ENCODE measurements around the gene ROR1.

Gene ROR1

DNA sequence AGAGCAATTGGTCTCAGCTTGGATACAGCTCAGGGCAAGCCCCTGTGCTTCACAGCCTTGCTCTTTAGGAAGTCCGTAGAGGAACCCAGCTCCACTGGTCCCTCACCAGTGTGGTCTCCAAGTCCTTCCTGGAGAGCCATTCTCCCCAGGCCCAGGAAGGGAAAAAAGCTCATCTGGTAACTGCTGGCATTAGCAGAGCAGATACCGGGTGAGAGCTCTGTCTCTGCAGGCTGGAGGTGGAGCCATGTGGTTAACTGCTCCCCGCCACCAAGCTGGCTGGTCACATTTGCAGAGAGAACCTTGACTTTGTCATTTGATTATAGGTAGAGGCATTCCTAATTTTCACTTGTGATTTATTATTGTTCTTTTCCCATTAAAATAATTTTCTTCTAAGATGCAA is 169.6 kb downstream of the ROR1 start:
- DNase-seq, result no peak

DNA sequence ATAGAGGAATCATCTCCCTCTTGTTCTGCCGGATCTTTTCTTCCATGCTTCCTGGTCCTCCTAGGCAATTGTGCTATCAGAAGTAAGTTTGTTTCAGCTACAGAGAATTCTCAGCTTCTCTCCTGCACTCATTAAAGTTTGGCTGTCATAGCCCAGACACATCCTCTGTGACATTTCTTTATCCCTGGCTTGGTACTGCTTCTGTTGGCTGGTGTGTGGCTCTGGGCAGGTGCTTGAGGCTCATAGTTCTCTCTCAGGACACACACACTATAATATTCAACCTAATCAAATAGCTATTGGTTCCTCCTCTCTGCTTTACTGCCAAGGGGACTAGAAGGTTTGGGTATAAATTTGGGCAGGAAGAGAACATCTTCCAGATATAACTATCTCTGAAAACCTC is 172.1 kb downstream of the ROR1 start:
- DNase-seq, result no peak

DNA sequence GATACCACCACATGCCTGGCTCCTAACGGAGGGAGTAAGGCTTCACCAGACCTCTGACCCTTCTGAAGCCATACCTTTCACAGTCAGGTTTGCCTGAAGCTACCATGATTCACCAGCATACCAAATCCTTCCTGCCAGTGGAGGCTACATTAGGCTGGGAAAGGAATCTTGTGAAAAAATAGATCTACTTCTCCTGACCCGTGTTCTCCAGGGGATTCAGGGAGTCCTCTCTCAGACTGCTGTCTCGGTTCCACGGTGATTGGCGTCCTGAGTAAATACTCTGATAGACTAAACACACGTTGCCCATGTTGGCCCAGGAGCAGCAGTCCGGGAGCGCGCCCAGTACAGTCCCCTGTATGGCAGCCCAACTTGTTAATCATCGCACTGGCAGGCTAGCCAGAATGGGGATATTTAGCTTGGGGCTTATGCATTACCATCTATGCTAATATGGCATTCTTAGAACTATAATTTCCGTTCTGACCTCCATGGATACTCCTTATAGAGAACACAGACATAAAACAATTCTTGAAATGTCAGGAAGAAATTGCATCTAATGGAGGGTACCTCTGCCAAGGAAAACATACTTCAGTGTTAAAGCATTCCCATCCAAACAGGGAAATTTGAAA is 173.2 kb downstream of the ROR1 start:
- DNase-seq, result no peak

DNA sequence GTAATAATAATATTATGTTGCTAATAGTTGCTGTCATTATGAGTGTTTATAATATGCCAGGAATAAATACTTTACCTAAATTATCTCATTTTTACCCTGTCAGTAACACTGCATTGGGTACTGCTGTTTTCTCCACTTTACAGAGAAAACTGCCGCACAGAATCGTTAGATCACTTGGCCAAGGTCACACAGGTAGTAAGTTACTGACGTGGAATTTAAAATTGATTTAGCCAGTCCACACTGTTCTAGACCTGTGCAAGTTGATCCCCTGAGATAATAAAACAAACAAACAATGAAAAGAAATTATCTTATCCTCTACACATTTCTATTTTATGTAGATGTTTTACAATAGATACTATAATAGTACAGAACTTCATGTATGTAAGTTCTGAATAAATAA is 174.1 kb downstream of the ROR1 start:
- no peak for DNase-seq

DNA sequence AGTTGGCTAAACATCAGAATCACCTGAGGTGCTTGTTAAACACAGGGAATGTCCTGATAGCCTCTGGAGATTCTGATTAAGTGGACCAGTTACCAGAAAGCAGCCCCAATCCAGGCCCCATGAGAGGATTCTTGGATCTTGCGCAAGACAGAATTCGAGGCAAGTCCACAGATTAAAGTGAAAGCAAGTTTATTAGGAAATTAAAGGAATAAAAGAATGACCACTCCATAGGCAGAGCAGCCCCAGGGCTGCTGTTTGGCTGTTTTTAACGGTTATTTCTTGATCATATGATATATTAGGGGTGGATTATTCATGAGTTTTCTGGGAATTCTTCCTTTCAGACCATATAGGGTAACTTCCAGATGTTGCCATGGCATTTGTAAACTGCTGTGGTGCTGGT is 176.2 kb downstream of the ROR1 start:
- DNase-seq, result no peak

DNA sequence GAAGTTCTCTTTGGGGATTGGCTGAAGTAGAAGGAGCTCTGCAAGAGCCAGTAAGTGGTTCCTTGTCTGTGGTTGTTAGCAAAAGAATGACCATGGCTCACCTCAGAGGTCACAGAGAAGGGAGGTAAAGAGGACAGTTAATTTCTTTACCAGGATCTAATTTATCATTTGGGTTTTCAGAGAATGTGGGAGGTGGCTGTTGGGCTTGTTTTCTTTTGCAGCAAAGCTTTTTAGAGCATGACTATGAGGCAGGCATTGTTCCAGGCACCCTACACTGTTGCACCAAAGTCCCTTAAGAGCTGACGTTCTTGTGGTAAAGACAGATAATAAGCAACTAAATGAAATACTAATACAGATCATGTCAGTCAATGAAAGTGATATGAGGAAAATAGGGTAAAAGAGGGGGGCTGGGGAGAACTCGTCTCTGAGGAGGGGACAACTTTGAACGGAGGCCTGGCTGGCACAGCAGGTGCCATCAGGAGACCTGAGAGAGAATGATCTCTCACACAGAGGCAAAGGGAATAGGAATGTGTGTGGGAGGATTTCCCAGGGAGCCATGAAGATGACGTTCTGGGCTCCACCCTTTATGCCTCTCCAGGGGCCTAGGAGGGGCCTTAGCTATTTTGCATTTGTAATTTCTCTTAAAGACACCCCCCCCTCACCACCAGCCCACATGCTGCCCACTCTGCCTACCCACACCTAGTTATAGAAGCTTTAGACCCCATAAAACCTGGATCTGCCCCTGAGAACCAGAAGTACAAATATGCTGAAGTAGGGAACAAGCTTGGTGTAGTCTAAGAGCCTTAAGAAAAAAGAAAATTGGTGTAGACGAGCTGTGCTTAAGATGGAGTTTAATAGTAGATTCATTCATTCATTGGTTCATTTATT is 177.5 kb downstream of the ROR1 start:
- DNase-seq, result no peak

DNA sequence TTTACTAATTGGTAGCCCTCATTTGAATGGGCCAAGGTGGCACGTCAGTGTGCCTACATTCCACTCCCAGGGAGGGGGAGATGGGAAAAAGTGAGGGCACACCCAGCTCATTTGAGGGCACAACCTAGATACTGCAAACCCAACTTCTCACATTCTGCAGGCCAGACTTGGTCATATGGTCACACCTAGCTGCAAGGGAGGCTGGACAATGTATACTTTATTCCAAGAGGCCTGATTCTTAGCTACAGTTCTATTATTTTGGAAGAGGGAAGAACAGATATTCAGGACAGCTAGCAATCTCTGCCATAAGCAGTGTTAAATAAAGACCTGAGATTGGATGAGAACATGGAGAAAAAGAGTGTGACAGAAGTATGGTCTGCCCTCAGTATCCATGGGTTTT is 180.4 kb downstream of the ROR1 start:
- no peak for DNase-seq

DNA sequence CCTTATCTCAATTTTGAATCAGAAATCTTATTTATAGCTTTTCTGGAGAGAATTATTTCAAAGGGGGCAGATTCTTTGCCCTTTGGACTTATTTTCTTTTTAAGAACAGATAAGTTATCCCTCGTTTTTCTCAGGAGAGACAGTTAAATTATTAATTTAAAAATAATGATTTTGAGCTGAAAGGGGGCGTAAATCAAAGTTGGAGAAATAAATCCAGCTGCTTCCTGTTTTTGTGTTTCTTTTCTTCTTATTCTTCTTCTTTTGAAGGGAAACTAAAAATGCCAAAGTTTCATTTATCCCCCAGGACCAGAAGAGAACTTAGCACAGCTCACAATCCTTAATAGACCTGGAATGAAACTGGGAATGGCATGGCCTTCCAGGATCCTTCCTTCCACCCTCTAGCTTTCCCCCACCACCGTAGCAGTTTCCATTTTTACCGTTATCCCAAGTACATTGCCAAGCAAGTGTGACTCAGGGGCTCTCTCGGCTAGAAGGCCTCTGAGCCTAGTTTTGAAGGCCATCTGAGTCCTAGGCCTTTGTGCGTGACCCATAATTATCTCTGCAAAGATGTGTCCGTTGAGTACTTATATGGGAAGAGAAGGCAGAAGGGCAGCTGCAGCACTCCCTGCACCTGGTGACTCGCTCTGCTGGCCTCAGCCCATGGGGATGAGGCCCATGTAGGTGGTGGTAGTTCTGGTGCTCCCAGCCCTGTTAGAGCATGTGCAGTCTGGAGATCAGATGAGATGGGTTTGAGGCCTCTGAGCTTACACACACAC is 181.7 kb downstream of the ROR1 start:
- DNase-seq, result no peak

DNA sequence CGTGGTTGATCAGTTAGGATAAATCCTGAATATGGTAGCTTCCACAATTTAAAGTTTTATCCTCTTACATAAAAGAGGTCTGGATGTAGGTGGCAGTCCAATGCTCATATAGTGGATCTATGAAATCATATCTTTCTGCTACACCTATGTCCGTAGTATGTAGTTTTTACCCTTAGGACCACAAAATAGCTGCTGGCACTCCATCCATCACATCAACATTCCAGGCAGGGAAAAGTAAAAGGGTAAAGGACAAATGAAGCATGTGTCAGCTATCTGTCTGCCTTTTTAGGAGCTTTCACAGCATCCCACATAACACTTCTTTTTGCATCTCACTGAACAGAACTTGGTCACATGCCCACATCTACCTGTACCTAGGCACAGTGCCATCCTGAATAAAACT is 184.7 kb downstream of the ROR1 start:
- DNase-seq, result no peak

DNA sequence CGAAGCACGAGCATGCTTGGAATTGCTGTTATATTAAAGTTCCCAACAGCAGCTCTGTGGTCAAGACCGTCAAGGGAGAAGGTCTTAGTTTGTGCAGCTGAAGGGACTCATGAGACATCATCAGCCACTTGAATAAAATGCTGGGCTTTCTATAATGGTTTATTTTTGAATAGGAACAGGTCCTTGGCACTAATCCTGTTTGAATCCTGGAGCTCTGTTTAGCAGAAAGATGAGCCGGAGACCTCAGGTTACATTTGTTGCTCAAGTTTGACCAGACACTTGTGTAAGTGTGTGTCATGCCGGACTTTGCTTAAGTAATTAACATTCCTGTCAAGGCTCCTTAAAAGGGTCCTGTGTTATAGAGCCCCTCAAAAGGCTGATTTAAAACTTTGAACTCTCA is 186.5 kb downstream of the ROR1 start:
- no peak for DNase-seq

DNA sequence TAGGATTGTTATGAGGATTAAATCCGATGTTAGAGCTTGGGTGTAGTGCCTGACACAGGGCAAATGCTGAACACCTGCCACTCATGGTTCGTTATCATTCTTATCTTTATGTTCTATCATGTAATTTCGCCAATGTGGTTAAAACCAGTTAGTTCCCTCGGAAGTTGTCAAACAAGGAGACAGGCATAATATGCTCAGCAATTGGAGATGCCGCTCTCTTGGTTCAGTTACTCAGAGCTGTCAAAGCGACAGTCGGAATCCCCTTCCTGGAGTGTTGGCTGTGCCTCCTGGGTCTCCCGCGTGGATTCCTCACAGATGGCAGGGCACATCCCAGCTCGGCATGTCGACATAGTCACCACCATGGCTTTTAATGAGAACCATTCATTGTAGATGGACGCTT is 192.2 kb downstream of the ROR1 start:
- DNase-seq, result no peak

DNA sequence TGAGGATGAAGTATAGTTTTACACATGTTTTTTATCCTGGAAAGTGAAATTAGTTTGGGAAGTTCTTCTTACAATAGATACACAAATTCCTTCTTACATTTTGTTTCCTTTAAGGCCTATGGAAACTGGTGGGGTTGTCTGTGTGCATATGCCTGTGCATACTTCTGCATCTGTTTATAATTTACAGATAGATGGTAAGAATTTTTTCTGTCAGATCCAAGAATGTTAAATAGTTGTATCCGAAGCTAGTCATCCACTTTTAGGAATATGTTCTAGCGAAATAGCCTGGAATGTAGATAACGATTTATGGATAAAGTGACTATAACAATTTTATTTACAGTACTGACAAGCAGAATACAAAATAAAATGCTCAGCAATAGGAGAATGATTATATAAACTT is 194.1 kb downstream of the ROR1 start:
- no peak for DNase-seq

DNA sequence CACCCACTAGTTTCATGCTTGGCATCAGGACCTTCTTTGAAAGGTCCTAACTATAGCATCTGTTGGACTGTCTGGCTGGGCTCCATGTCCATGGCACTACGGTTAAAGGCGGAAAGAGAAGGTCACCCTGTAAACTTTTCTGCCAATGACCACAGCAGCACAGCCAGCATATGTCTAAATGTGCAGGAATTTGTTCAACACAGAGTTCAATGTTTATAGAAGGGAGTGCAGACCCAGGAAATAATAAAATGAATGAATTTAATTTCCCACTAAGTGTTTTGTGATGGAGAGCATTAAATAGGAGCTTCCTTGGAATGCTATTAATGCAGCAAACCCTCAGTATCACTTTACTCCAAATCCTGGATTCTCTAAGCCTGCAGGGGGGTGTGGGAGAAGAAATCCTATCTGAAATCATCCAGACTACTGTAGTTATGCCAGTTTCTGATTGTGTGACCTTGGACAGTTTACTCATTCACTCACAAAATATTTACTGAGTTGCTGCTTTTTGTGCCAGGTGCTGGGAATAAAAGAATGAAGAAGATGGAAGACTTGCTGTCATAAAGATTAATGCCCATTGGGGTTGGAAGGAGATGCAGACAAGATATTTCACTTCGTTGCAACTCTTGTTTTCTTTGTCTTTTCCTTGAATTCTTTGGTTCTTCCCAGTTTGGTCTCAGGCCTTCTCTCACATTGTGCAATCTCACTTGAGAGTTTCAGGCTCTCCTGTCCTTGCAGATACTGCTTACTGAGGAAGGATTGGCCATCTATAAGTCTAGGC is 195.0 kb downstream of the ROR1 start:
- no peak for DNase-seq

DNA sequence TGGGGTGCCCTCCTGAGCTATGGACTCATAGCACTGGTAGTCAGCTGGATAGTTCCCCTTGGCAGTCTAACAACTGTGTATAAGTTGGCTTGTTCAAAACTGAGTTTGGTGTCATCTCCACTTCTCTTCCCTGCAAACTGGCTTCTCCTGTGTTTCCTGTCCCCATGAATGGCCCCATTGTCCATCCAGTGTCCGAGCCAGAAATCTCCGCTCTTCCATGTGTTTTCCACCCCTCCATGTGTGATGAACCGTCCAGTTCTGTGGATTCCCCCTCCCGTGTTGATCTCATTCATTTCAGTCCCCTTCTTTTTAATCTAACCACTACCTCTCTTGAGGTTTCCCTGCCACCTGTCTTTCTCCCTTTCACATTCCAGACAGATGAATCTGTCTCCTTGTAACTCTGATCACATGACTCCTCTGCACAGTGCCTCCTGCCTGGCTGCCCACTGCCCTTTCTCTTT is 195.7 kb downstream of the ROR1 start:
- peak in 1 of 2 donors; percentile 5 for DNase-seq

DNA sequence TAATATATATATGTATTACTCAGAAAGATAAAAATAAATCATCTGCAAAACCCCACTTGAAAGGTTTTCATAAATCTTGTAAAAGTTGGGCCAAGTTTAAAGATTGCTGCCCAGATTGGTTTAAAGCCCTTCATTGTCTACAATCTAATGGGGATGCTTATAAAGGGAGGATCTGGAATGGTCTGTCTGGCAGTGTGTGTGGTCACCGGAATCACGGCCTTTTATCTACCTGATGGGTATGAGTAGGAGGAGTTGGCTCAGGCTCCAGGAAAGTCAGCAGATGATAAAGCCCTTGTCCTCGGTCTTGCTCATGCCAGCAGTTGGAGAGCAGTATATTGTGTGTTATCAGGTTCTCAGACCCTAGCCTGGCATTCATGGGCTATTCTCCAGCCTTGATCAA is 197.7 kb downstream of the ROR1 start:
- DNase-seq, result no peak

DNA sequence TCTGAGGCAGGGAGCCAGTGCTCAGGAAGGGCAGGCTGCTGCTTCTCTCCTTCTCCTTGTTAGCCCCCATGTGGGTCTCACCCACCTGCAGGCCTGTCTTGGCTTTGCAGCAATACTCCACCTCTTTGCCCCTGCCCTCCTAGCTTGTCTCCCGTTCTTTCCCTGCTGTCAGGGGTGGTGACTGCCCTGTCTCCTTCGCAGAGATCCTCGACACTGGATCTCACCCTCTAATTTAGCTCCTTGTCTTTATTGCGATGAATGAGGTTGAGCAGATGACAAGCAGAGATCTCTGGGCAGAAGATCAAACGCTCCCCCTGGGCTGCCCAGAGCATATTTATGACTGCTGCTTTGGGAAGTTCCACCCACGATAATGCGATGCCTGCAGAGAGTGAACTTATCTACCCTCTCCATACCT is 199.2 kb downstream of the ROR1 start:
- no peak for DNase-seq

DNA sequence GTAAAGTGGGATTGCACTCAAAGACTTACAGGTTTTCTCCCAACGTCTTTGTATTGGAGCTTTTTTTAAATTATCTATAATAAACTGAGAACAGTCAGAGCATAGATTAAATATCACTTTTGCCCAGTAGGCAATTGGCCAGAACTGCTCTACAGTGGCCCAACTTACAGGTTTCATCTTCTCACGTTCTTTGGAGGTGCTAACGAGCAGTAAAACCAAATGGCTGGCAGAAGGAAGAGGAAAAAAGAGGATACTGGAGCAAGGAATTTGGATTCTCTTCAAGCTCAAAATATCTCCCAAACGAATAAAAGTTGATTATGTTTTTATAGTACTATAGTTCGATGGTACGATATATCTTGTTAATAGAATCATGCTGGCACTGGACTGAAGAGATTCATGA is 201.1 kb downstream of the ROR1 start:
- DNase-seq, result no peak

DNA sequence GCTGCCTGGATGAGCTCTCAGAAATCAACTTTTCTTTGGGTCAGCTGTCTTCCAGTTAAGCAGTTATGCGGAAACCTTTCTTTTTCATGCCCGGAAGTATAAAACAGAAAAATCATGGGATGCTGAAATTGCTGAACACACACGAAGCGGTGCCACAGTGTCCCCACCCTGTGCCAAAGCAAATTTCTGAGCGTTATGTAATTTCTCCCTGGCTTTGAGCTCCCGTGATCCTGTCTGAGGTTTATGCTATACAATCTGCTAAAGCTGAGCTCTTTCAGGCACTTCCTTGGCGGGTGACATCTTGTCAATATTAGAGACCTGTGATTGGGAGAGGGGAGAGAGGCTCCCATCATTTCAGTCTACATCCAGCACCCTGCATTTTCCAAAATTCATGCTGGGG is 201.7 kb downstream of the ROR1 start:
- DNase-seq, result no peak

DNA sequence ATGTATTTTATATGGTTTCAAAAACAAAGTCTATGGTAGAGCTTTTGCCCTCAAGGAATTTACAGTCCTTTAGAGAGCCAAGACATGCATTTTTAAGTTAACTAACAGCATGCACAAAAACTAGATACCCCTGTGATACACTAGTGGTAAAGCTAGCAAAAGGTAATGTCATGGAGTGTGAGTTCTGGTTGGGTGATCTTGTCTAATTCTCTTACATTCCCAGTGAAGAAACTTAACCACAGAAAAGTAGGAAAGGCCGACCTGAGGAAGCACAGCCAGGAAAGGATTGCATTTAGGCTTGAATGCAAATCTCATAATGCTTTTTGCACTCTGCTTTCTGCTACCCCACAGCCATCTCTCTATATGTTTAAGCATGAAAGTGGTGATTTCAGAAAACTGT is 202.2 kb downstream of the ROR1 start:
- DNase-seq, result no peak

DNA sequence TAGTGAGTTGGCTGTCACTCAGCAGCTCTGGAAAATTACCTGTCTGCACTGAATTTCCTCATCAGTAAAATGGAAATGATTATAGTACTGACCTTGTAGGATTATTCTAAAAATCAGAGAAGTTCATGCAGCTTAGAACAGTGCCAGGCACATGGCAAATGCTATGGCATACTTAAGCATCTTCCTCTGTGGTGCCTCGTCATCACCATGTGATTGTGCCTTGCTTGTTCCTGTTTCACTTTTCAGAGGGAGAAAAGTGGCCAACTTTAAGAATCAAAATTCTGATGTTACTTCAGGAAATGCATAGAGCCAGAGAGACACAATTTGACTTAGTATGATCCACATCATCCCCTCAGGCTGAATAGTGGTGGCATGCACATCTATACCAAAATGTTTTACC is 203.6 kb downstream of the ROR1 start:
- DNase-seq, result no peak

DNA sequence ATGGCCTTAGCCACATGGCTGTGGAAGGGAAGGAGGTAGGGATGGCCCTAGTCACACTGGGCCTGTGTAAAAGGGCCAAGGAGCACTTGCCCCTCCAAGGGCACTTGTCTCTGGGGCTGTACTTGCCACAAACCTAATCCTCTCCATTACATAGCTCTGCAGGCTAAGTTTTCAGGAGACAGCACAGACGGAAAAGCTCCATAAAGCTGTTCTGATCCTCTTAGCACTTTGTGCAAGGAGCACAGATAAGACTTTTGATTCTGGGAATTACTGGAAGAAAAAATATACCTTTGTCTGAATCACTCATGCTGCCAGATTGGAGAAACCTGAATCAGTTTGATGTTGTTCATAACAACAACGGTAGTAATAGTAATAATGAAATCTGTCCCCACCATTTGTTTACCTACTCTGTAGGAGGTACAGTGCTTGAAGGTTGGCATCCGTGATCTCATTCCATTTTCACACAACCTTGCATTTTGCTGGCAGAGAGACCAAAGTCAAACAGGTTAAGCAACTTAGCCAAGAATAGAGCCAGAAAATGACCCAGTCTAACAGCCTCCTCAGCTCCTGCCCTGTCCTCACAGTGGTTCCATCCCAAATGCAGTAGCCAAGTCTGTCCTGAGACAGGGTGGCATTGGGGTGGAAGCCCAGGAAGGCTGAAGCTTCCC is 207.1 kb downstream of the ROR1 start:
- DNase-seq, result no peak

DNA sequence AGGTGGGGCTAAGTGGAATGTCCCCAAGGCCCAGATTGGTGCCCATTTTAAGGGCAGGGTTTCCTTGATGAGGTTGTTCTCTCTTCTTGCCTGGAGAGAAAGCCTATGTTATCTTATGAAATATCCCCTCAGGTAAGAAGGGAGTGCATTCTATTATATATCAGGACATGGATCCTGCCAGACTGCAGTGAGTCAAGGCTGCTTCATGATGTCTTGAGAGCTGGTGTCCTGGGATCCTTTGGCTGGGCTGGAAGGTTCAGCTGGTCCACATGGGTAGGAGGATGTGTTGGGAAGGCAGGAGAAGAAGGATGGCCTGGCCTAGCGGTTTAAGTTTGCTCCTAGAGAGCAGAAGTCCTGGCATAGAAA is 207.6 kb downstream of the ROR1 start:
- DNase-seq, result no peak
